Measurements from ENCODE around the gene C17orf58. TPM values are rescaled to one million over a fixed set of nuclear protein-coding genes. Genes with fewer than 3 reads are reported as not detected.

The C17orf58 gene
- total and polyA plus RNA-seq, 9 of the 15 experiments (the other 6 are each of a cell fraction or from before 2014, with no cell fraction given) = 8.6 to 37.4 (median 27.6) TPM

- TF ChIP-seq FOXM1 (IDR thresholded peaks at IDR 0.05; ENCODE audit: low read depth) (no peak), FOXM1 (CRISPR knock-in tag; IDR thresholded peaks at IDR 0.05; ENCODE audit: low read depth) (no peak), SREBF1 (IDR thresholded peaks at IDR 0.05; ENCODE audit: borderline replicate concordance, low read depth, low read length) (0 out of 2 replicates have a peak, but pooled peaks have one; percentile 63), NBN (IDR thresholded peaks at IDR 0.05; ENCODE audit: low read depth) (peak; percentile 87), RCOR1 (IDR thresholded peaks at IDR 0.05; ENCODE audit: borderline replicate concordance in 1 of 2, low read depth in 2 of 2, low read length in 2 of 2) (peak; percentile 76 to 95), SMAD1 (IDR thresholded peaks at IDR 0.05; ENCODE audit: low read depth, low read length, partially characterized antibody) (peak; percentile 49), ASH1L (IDR thresholded peaks at IDR 0.05; ENCODE audit: borderline replicate concordance, low read depth, partially characterized antibody) (no peak), TOE1 (IDR thresholded peaks at IDR 0.05; ENCODE audit: borderline replicate concordance) (peak; percentile 76), TOE1 (CRISPR knock-in tag; IDR thresholded peaks at IDR 0.05; ENCODE audit: borderline replicate concordance, low read depth) (no peak), ATF6 (CRISPR knock-in tag; IDR thresholded peaks at IDR 0.05) (no peak; the same call in 1 of the 2 replicates), ZNF143 (CRISPR knock-in tag; IDR thresholded peaks at IDR 0.05) (peak; percentile 65), RBFOX2 (IDR thresholded peaks at IDR 0.05; ENCODE audit: low read depth, low read length) (peak; percentile 97), CCNT2 (IDR thresholded peaks at IDR 0.05; ENCODE audit: borderline replicate concordance, extremely low read depth, insufficient read length, low read depth, low read length) (peak; percentile 95), CBX2 (IDR thresholded peaks at IDR 0.05; ENCODE audit: insufficient read depth, low read length, poor library complexity, severe bottlenecking) (no peak), SNRNP70 (optimal IDR thresholded peaks at IDR 0.05; ENCODE audit: low read depth, low read length) (no peak), XRCC4 (IDR thresholded peaks at IDR 0.05; ENCODE audit: extremely low read depth, insufficient read depth, insufficient read length) (no peak)
- TF ChIP-seq, protein P1, sequence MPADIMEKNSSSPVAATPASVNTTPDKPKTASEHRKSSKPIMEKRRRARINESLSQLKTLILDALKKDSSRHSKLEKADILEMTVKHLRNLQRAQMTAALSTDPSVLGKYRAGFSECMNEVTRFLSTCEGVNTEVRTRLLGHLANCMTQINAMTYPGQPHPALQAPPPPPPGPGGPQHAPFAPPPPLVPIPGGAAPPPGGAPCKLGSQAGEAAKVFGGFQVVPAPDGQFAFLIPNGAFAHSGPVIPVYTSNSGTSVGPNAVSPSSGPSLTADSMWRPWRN (IDR thresholded peaks at IDR 0.05; ENCODE audit: low read depth) = 0 out of 2 replicates have a peak, but pooled peaks have one; percentile 29
- TF ChIP-seq, protein P2, sequence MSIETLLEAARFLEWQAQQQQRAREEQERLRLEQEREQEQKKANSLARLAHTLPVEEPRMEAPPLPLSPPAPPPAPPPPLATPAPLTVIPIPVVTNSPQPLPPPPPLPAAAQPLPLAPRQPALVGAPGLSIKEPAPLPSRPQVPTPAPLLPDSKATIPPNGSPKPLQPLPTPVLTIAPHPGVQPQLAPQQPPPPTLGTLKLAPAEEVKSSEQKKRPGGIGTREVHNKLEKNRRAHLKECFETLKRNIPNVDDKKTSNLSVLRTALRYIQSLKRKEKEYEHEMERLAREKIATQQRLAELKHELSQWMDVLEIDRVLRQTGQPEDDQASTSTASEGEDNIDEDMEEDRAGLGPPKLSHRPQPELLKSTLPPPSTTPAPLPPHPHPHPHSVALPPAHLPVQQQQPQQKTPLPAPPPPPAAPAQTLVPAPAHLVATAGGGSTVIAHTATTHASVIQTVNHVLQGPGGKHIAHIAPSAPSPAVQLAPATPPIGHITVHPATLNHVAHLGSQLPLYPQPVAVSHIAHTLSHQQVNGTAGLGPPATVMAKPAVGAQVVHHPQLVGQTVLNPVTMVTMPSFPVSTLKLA (conservative IDR thresholded peaks at IDR 0.05) = peak; percentile 47 to 74; a peak in 3 of 4 replicates
- TF ChIP-seq, protein P3, sequence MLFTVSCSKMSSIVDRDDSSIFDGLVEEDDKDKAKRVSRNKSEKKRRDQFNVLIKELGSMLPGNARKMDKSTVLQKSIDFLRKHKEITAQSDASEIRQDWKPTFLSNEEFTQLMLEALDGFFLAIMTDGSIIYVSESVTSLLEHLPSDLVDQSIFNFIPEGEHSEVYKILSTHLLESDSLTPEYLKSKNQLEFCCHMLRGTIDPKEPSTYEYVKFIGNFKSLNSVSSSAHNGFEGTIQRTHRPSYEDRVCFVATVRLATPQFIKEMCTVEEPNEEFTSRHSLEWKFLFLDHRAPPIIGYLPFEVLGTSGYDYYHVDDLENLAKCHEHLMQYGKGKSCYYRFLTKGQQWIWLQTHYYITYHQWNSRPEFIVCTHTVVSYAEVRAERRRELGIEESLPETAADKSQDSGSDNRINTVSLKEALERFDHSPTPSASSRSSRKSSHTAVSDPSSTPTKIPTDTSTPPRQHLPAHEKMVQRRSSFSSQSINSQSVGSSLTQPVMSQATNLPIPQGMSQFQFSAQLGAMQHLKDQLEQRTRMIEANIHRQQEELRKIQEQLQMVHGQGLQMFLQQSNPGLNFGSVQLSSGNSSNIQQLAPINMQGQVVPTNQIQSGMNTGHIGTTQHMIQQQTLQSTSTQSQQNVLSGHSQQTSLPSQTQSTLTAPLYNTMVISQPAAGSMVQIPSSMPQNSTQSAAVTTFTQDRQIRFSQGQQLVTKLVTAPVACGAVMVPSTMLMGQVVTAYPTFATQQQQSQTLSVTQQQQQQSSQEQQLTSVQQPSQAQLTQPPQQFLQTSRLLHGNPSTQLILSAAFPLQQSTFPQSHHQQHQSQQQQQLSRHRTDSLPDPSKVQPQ (CRISPR knock-in tag; IDR thresholded peaks at IDR 0.05; ENCODE audit: borderline replicate concordance) = no peak
These were observed 23.6 kb upstream of the C17orf58 start (continued) for GRCh38 chr17:68019675-68020408.
